Suprapubic skin (tissue), 4 donors: ENCODE results near the gene ADGRG1. TPM values are rescaled to one million over a fixed set of nuclear protein-coding genes. Genes with fewer than 3 reads are reported as not detected.

ENCODE experiments used
- DNase-seq, 2 donors: peaks; one replicate each; pipeline ENCODE4 v3.0.0-alpha.2; 2019; ENCODE audit warnings: low spot score in 2 of 2
- H3K27ac ChIP-seq: fragments of 200-600 bp; sonication (generic); one replicate; pipeline ENCODE4 v1.5.1; 2019
- H3K27me3 ChIP-seq: fragments of 200-600 bp; sonication (generic); one replicate; pipeline ENCODE4 v1.5.1; 2019
- H3K36me3 ChIP-seq: fragments of 200-600 bp; sonication (generic); one replicate; pipeline ENCODE4 v1.5.1; 2019
- H3K4me1 ChIP-seq: fragments of 200-600 bp; sonication (generic); one replicate; pipeline ENCODE4 v1.5.1; 2019
- H3K4me3 ChIP-seq: fragments of 200-600 bp; sonication (generic); one replicate; pipeline ENCODE4 v1.5.1; 2019; ENCODE audit warnings: mild to moderate bottlenecking
- H3K9me3 ChIP-seq: fragments of 200-600 bp; sonication (generic); one replicate; pipeline ENCODE4 v1.5.1; 2019
- CTCF ChIP-seq, 2 donors: fragments of 200-600 bp in 1 of 2; fragments of 450-650 bp in 1 of 2; sonication (generic) in 1 of 2; IDR thresholded peaks; one replicate each; pipeline ENCODE4 v1.5.1; 2016 to 2019; ENCODE audit warnings: antibody characterized with exemption in 2 of 2, mild to moderate bottlenecking in 1 of 2, moderate library complexity in 1 of 2
- EP300 ChIP-seq: sonication (generic); formaldehyde crosslinking; IDR thresholded peaks from one replicate; pipeline ENCODE4 v1.6.1; 2017; ENCODE audit warnings: antibody characterized with exemption
- POLR2A ChIP-seq, 2 donors: fragments of 450-650 bp; IDR thresholded peaks; one replicate each; pipeline ENCODE4 v1.6.1; 2017; ENCODE audit warnings: antibody characterized with exemption in 2 of 2, mild to moderate bottlenecking in 2 of 2, moderate library complexity in 2 of 2
- POLR2AphosphoS5 ChIP-seq, 3 donors: sonication (generic); formaldehyde crosslinking; IDR thresholded peaks; one replicate each; pipeline ENCODE4 v1.6.1; 2017; ENCODE audit warnings: antibody characterized with exemption in 3 of 3
- WGBS: methylation state at CpG from one replicate; pipeline ENCODE4 v1.1.5; 2018; 5-methylcytosine and 5-hydroxymethylcytosine counted together
- total RNA-seq, 4 donors: library from RNA; depleted of rRNA; stranded (reverse); fragments of >200 nt; gene quantifications; one replicate each; pipeline ENCODE4 v1.1.0, GENCODE V29; 2016

ADGRG1 gene
- total RNA-seq, 4 donors from 2014 or later = 107 to 202 (median 139) TPM

- H3K4me1 ChIP-seq = peaks cover 80% of the 10 kb centered on the region
- peak overlapping the region; percentile 31 for H3K27ac ChIP-seq
- 20% methylated on average over 3 of the region's 7 CpGs for WGBS
Observed at GRCh38 chr16:57643147-57643874, 14.9 kb downstream of the ADGRG1 start.

GRCh38 chr16:57643910-57644309 lies 15.5 kb downstream of the ADGRG1 start:
- no peak for TF ChIP-seq EP300
- no peak for TF ChIP-seq POLR2A (IDR thresholded peaks at IDR 0.05)
- no peak for TF ChIP-seq CTCF (IDR thresholded peaks at IDR 0.05)
- no peak for TF ChIP-seq POLR2AphosphoS5 (IDR thresholded peaks at IDR 0.05)
- Histone ChIP-seq H3K4me1 (peaks cover 77% of the 10 kb centered on the region), H3K4me3 (no peak overlapping the region), H3K9me3 (no peaks in the 10 kb centered on the region), H3K36me3 (no peaks in the 10 kb centered on the region), H3K27me3 (no peaks in the 10 kb centered on the region), H3K27ac (no peak overlapping the region)
- no peak for DNase-seq
- WGBS = 59% methylated on average over 9 of the region's 9 CpGs

More at GRCh38 chr16:57643147-57643874, 14.9 kb downstream of the ADGRG1 start:
- Histone ChIP-seq H3K4me3 (no peak overlapping the region), H3K36me3 (no peaks in the 10 kb centered on the region), H3K27me3 (no peaks in the 10 kb centered on the region), H3K9me3 (no peaks in the 10 kb centered on the region)
- TF ChIP-seq POLR2AphosphoS5 (IDR thresholded peaks at IDR 0.05) = no peak
- TF ChIP-seq POLR2A (IDR thresholded peaks at IDR 0.05) = no peak
- no peak for TF ChIP-seq EP300
- TF ChIP-seq CTCF (IDR thresholded peaks at IDR 0.05) = no peak
- no peak for DNase-seq

DNA sequence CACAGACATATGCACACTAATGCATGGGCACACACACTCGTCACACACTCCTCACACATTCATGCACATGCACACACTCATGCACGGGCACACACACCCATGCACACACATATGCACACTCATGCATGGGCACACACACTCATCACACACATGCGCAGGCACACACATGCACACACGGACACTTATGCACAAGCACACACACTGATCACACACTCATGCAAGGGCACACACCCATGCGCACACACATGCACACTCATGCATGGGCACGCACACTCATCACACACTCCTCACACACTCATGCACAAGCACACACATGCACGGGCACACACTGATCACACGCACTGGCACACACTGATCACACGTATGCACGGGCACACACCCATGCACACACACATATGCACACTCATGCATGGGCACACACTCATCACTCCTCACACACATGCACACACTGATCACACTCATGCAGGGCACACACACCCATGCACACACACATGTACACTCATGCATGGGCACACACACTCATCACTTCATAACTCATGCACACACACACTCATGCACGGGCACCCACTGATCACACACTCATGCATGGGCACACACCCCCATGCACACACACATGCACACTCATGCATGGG lies 16.1 kb downstream of the ADGRG1 start:
- 77% methylated on average over 11 of the region's 11 CpGs for WGBS

GRCh38 chr16:57645169-57645568 lies 16.7 kb downstream of the ADGRG1 start:
- H3K9me3 ChIP-seq = no peaks in the 10 kb centered on the region
- WGBS = 26% methylated on average over 4 of the region's 10 CpGs
- no peak for DNase-seq
- peaks cover 4% of the 10 kb centered on the region for H3K36me3 ChIP-seq
- peaks cover 3% of the 10 kb centered on the region for H3K27me3 ChIP-seq
- H3K27ac ChIP-seq = peak overlapping the region; percentile 68
- peaks cover 70% of the 10 kb centered on the region for H3K4me1 ChIP-seq
- H3K4me3 ChIP-seq = no peak overlapping the region
- no peak for TF ChIP-seq CTCF (IDR thresholded peaks at IDR 0.05)
- no peak for TF ChIP-seq EP300
- TF ChIP-seq POLR2AphosphoS5 (IDR thresholded peaks at IDR 0.05) = no peak
- TF ChIP-seq POLR2A (IDR thresholded peaks at IDR 0.05) = no peak

More for the DNA sequence above, 16.1 kb downstream of the ADGRG1 start:
- Histone ChIP-seq H3K27me3 (no peaks in the 10 kb centered on the region), H3K27ac (no peak overlapping the region), H3K36me3 (no peaks in the 10 kb centered on the region), H3K4me1 (peaks cover 71% of the 10 kb centered on the region), H3K4me3 (no peak overlapping the region), H3K9me3 (no peaks in the 10 kb centered on the region)
- no peak for TF ChIP-seq POLR2A (IDR thresholded peaks at IDR 0.05)
- TF ChIP-seq POLR2AphosphoS5 (IDR thresholded peaks at IDR 0.05) = no peak
- no peak for TF ChIP-seq CTCF (IDR thresholded peaks at IDR 0.05)
- no peak for TF ChIP-seq EP300
- no peak for DNase-seq

DNA sequence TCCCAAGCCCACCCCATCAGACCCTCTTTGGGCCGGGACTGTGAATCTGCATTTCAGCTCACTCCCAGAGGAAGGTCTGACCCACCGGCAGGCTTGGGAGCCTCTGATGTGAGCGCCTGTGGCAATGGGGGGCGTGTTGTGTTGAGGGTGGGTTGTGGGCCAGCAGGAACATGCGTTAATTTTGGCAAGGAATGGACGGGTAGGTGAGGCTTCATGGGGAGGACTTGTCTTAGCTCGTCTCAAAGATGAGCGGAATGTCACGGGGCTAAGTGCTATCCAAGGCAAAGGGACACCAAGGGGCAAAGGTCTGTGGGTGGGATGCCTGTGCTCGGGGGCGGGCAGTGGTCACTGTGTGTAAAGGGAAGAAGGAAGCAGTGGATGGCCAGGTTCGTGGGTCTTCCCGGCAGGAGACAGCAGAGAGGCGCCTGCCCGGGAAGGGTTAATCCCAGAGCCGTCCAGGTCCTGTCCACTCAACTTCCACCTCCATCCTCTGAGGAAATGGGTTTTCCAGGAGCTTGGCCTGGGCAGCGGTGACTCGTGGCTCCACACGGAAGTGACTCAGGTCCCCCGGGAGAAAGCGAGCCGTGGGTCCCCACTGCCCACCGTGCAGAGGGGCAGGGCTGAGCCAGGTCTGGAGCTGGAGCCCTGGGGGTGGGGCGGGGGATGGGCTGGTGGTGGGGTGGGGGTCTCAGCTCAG lies 17.4 kb downstream of the ADGRG1 start:
- Histone ChIP-seq H3K9me3 (no peaks in the 10 kb centered on the region), H3K36me3 (peaks cover 7% of the 10 kb centered on the region), H3K4me1 (peaks cover 68% of the 10 kb centered on the region), H3K4me3 (no peak overlapping the region), H3K27ac (peak overlapping the region; percentile 68), H3K27me3 (peaks cover 3% of the 10 kb centered on the region)
- TF ChIP-seq CTCF (IDR thresholded peaks at IDR 0.05) (no peak), EP300 (no peak), POLR2AphosphoS5 (IDR thresholded peaks at IDR 0.05) (no peak), POLR2A (IDR thresholded peaks at IDR 0.05) (no peak)
- DNase-seq = no peak
- WGBS = 48% methylated on average over 16 of the region's 24 CpGs
